Glutamatergic neuron (in vitro differentiated cells): ENCODE results near the gene APBB3. TPM values are rescaled to one million over a fixed set of nuclear protein-coding genes. Genes with fewer than 3 reads are reported as not detected.

ENCODE experiments used
- DNase-seq: peaks from one replicate; pipeline ENCODE4 v3.0.0; 2022
- H3K27ac Mint-ChIP-seq: one replicate; pipeline ENCODE4 v1.8.0; 2020; ENCODE audit warnings: mild to moderate bottlenecking, mixed read lengths, inconsistent platforms; ENCODE audit not compliant: unreplicated experiment
- H3K27me3 Mint-ChIP-seq: one replicate; pipeline ENCODE4 v1.8.0; 2020; ENCODE audit warnings: mild to moderate bottlenecking, moderate library complexity, mixed read lengths, inconsistent platforms; ENCODE audit not compliant: unreplicated experiment
- H3K36me3 Mint-ChIP-seq: one replicate; pipeline ENCODE4 v1.8.0; 2020; ENCODE audit warnings: mild to moderate bottlenecking, mixed read lengths, inconsistent platforms; ENCODE audit not compliant: unreplicated experiment
- H3K4me1 Mint-ChIP-seq: one replicate; pipeline ENCODE4 v1.8.0; 2020; ENCODE audit warnings: mild to moderate bottlenecking, low read depth, mixed read lengths, inconsistent platforms; ENCODE audit not compliant: unreplicated experiment
- H3K4me3 Mint-ChIP-seq: one replicate; pipeline ENCODE4 v1.8.0; 2020; ENCODE audit warnings: mild to moderate bottlenecking, mixed read lengths, inconsistent platforms; ENCODE audit not compliant: unreplicated experiment
- H3K9me3 Mint-ChIP-seq: one replicate; pipeline ENCODE4 v1.8.0; 2020; ENCODE audit warnings: mild to moderate bottlenecking, moderate library complexity, mixed read lengths, inconsistent platforms; ENCODE audit not compliant: unreplicated experiment
- microRNA-seq: library from miRNA; unstranded; fragments of <30 nt; microRNA quantifications from one replicate; pipeline ENCODE4, GENCODE V29; 2020; ENCODE audit not compliant: unreplicated experiment
- total RNA-seq: library from RNA; stranded (reverse); fragmentation: NEBNext Ultra II Directional; extraction: Animal tissue kit (Norgen Biotek cat#: 25700); gene quantifications from one replicate; pipeline ENCODE4 v1.2.1, GENCODE V29; 2021; ENCODE audit not compliant: unreplicated experiment
- TF ChIP-seq, protein P1 (sequence below): fragments of 200-600 bp; sonication (generic); IDR thresholded peaks from one replicate; pipeline ENCODE4 v1.5.0; 2021; ENCODE audit not compliant: partially characterized antibody, unreplicated experiment

The APBB3 gene
- total RNA-seq, 1 donor from 2014 or later: 103 TPM

DNA sequence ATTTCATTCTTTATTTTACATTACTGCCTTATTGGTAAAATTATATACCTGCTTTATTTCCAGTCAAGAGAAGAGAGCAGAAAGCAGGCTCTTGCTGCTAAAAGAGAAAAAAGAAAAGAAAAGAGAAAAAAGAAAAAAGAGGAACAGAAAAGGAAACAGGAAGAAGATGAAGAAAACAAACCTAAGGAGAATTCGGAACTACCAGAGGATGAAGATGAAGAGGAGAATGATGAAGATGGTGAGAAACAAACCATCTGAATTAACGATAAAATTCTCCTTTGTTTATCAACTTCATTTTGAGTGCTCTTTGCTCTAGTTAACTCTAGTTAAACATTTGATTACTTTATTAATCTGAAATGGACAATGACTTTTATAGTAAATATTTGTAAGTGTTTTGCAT is 40.4 kb downstream of the APBB3 start:
- no peaks in the 10 kb centered on the region for H3K4me1 Mint-ChIP-seq
- H3K9me3 Mint-ChIP-seq: no peaks in the 10 kb centered on the region
- no peak for DNase-seq
- H3K36me3 Mint-ChIP-seq: no peaks in the 10 kb centered on the region
- TF ChIP-seq, protein P1, sequence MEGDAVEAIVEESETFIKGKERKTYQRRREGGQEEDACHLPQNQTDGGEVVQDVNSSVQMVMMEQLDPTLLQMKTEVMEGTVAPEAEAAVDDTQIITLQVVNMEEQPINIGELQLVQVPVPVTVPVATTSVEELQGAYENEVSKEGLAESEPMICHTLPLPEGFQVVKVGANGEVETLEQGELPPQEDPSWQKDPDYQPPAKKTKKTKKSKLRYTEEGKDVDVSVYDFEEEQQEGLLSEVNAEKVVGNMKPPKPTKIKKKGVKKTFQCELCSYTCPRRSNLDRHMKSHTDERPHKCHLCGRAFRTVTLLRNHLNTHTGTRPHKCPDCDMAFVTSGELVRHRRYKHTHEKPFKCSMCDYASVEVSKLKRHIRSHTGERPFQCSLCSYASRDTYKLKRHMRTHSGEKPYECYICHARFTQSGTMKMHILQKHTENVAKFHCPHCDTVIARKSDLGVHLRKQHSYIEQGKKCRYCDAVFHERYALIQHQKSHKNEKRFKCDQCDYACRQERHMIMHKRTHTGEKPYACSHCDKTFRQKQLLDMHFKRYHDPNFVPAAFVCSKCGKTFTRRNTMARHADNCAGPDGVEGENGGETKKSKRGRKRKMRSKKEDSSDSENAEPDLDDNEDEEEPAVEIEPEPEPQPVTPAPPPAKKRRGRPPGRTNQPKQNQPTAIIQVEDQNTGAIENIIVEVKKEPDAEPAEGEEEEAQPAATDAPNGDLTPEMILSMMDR: no peak
- no peak overlapping the region for H3K4me3 Mint-ChIP-seq
- peaks cover 5% of the 10 kb centered on the region for H3K27me3 Mint-ChIP-seq
- H3K27ac Mint-ChIP-seq: no peak overlapping the region

DNA sequence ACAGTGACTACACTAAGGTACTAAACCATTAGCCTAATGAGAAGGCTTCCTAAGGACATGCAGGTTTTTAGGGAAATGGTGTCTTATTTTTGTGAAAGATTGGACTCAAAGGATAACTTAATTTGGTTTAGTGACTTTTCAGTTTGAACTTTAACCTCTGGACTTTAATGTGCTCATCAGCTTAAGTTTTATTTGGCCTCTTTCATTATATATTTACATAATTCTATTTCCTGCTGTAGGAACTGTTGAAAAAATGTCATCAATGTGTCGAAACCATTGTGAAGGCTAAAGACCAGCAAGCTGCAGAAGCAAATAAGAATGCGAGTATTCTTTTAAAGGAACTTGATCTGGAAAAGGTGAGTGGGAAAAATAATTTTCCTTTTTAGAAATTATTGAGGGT is 51.3 kb downstream of the APBB3 start:
- peaks cover 4% of the 10 kb centered on the region for H3K9me3 Mint-ChIP-seq
- no peak overlapping the region for H3K27ac Mint-ChIP-seq
- H3K27me3 Mint-ChIP-seq: no peaks in the 10 kb centered on the region
- H3K4me3 Mint-ChIP-seq: no peak overlapping the region
- DNase-seq: no peak
- TF ChIP-seq, protein P1: no peak
- peaks cover 4% of the 10 kb centered on the region for H3K36me3 Mint-ChIP-seq
- H3K4me1 Mint-ChIP-seq: no peaks in the 10 kb centered on the region

DNA sequence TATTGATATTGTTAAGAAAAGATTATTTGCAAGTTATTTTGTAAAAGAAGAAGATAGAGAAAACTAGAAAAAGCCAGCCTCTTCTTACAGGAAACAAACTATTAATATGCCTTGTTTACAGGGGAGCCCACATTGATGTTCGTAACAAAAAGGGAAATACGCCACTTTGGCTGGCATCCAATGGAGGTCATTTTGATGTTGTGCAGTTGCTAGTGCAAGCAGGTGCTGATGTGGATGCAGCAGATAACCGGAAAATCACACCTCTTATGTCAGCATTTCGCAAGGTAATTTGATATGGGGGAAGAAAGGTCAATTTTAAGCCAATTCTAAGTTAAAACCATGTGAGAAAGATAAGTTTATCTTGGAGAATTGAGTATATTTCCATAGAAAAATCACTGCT is 54.5 kb downstream of the APBB3 start:
- DNase-seq: no peak
- H3K36me3 Mint-ChIP-seq: peaks cover 4% of the 10 kb centered on the region
- no peak overlapping the region for H3K27ac Mint-ChIP-seq
- TF ChIP-seq, protein P1: no peak
- no peaks in the 10 kb centered on the region for H3K9me3 Mint-ChIP-seq
- H3K4me3 Mint-ChIP-seq: no peak overlapping the region
- no peaks in the 10 kb centered on the region for H3K4me1 Mint-ChIP-seq
- H3K27me3 Mint-ChIP-seq: no peaks in the 10 kb centered on the region

Small RNA genes lying within 50 kb of the gene (microRNA-seq; reads per million reads assigned to microRNA genes)
- gene MIR6831: 2.3 reads per million, percentile 16 among the genes with 10 or more reads in this experiment

Other genes with a start within 250 kb of the APBB3 start
- gene HBEGF, start 218.0 kb downstream of the APBB3 start, total RNA-seq: 2.5 TPM
- not detected for gene SLC4A9, start 204.4 kb downstream of the APBB3 start, total RNA-seq
- 105 TPM for gene ANKHD1, start 162.8 kb downstream of the APBB3 start, total RNA-seq
- gene EIF4EBP3, start 16.9 kb downstream of the APBB3 start, total RNA-seq: 7.0 TPM
- gene SRA1, start 7.1 kb downstream of the APBB3 start, total RNA-seq: 45.0 TPM
- gene SLC35A4, start 230 bp upstream of the APBB3 start, total RNA-seq: 50.7 TPM
- 0.64 TPM for gene CD14, start 68.6 kb upstream of the APBB3 start, total RNA-seq
- gene TMCO6, start 74.9 kb upstream of the APBB3 start, total RNA-seq: 12.5 TPM
- gene NDUFA2, start 83.0 kb upstream of the APBB3 start, total RNA-seq: 59.6 TPM
- gene IK, start 83.2 kb upstream of the APBB3 start, total RNA-seq: 87.9 TPM
- gene WDR55, start 100.3 kb upstream of the APBB3 start, total RNA-seq: 31.5 TPM
- gene DND1, start 109.0 kb upstream of the APBB3 start, total RNA-seq: 5.4 TPM
- gene HARS1, start 126.8 kb upstream of the APBB3 start, total RNA-seq: 162 TPM
- gene HARS2, start 126.9 kb upstream of the APBB3 start, total RNA-seq: 56.7 TPM
- 71.3 TPM for gene ZMAT2, start 135.8 kb upstream of the APBB3 start, total RNA-seq
- 0.69 TPM for gene PCDHA1, start 221.5 kb upstream of the APBB3 start, total RNA-seq
- 20.9 TPM for gene PCDHA2, start 230.3 kb upstream of the APBB3 start, total RNA-seq
- 17.9 TPM for gene PCDHA3, start 236.5 kb upstream of the APBB3 start, total RNA-seq
- 29.7 TPM for gene PCDHA4, start 242.5 kb upstream of the APBB3 start, total RNA-seq